WTC11 (cell line): ENCODE data around the gene CUL1.

ENCODE experiments used
- CTCF ChIP-seq: fragments of 200-600 bp; IDR thresholded peaks from 2 replicates; pipeline ENCODE4 v1.8.0; 2022; ENCODE audit warnings: antibody characterized with exemption
- E2F1 ChIP-seq: sonication (generic); formaldehyde crosslinking; IDR thresholded peaks from 2 replicates; pipeline ENCODE4 v1.8.0; 2022; ENCODE audit warnings: mild to moderate bottlenecking, missing genetic modification reagents
- E2F4 ChIP-seq: sonication (generic); formaldehyde crosslinking; IDR thresholded peaks from 2 replicates; pipeline ENCODE4 v1.8.1; 2022; ENCODE audit warnings: low read depth, mild to moderate bottlenecking, moderate library complexity, missing genetic modification reagents, borderline replicate concordance
- ERG ChIP-seq: fragments of 250-450 bp; sonication (Bioruptor Pico); IDR thresholded peaks from 2 replicates; pipeline ENCODE4 v1.8.0; 2021; ENCODE audit warnings: mild to moderate bottlenecking
- FOXP4 ChIP-seq: sonication (generic); formaldehyde crosslinking; IDR thresholded peaks from 2 replicates; pipeline ENCODE4 v1.8.0; 2022; ENCODE audit warnings: mild to moderate bottlenecking, missing genetic modification reagents
- IRF1 ChIP-seq: sonication (generic); formaldehyde crosslinking; IDR thresholded peaks from 2 replicates; pipeline ENCODE4 v1.8.0; 2023; ENCODE audit warnings: missing genetic modification reagents
- KAT7 ChIP-seq: sonication (generic); formaldehyde crosslinking; IDR thresholded peaks from 2 replicates; pipeline ENCODE4 v1.8.1; 2023; ENCODE audit warnings: missing genetic modification reagents, mild to moderate bottlenecking, borderline replicate concordance
- NR2C2 ChIP-seq: sonication (generic); formaldehyde crosslinking; IDR thresholded peaks from 2 replicates; pipeline ENCODE4 v1.8.0; 2022; ENCODE audit warnings: mild to moderate bottlenecking, missing genetic modification reagents

GRCh38 chr7:148815612-148816011 lies 116.9 kb downstream of the CUL1 start:
- TF ChIP-seq KAT7 (CRISPR knock-in tag) (no peak), FOXP4 (CRISPR knock-in tag) (no peak), NR2C2 (CRISPR knock-in tag) (no peak), ERG (no peak), IRF1 (CRISPR knock-in tag) (no peak), E2F1 (CRISPR knock-in tag) (no peak), CTCF (no peak), E2F4 (CRISPR knock-in tag) (no peak)
